Embryonic facial prominence (tissue), 1 donor: ENCODE measurements around the gene ADARB2.

Source experiments
- DNase-seq: peaks from one replicate; pipeline ENCODE4 v3.0.0-alpha.2; 2016; ENCODE audit errors: extremely low spot score

Gene ADARB2

GRCh38 chr10:1615186-1615954 is 122.0 kb downstream of the ADARB2 start:
- DNase-seq, result no peak

GRCh38 chr10:1613511-1613910 is 123.8 kb downstream of the ADARB2 start:
- no peak for DNase-seq

- no peak for DNase-seq
Measured at GRCh38 chr10:1612908-1613307, 124.4 kb downstream of the ADARB2 start.

GRCh38 chr10:1611936-1612550 is 125.3 kb downstream of the ADARB2 start:
- DNase-seq, result no peak

GRCh38 chr10:1610986-1611770 is 126.1 kb downstream of the ADARB2 start:
- DNase-seq, result no peak

- DNase-seq, result no peak
Measured at GRCh38 chr10:1609648-1609970, 127.7 kb downstream of the ADARB2 start.

GRCh38 chr10:1608851-1609647 is 128.3 kb downstream of the ADARB2 start:
- DNase-seq, result no peak

- no peak for DNase-seq
Measured at GRCh38 chr10:1608408-1608807, 128.9 kb downstream of the ADARB2 start.

- no peak for DNase-seq
Measured at GRCh38 chr10:1607466-1607865, 129.9 kb downstream of the ADARB2 start.

- DNase-seq, result no peak
Measured at GRCh38 chr10:1605999-1606940, 131.1 kb downstream of the ADARB2 start.

GRCh38 chr10:1605121-1605520 is 132.2 kb downstream of the ADARB2 start:
- no peak for DNase-seq

- no peak for DNase-seq
Measured at GRCh38 chr10:1604246-1604645, 133.1 kb downstream of the ADARB2 start.

GRCh38 chr10:1603181-1603580 is 134.1 kb downstream of the ADARB2 start:
- DNase-seq, result no peak

GRCh38 chr10:1602037-1602484 is 135.3 kb downstream of the ADARB2 start:
- DNase-seq, result no peak

GRCh38 chr10:1601406-1601805 is 135.9 kb downstream of the ADARB2 start:
- DNase-seq, result no peak

- DNase-seq, result no peak
Measured at GRCh38 chr10:1600861-1601260, 136.5 kb downstream of the ADARB2 start.

GRCh38 chr10:1598393-1599153 is 138.8 kb downstream of the ADARB2 start:
- no peak for DNase-seq

- no peak for DNase-seq
Measured at GRCh38 chr10:1597370-1598146, 139.8 kb downstream of the ADARB2 start.

GRCh38 chr10:1596482-1597099 is 140.7 kb downstream of the ADARB2 start:
- no peak for DNase-seq
